GM12892 (cell line): Measurements from ENCODE around the gene MCOLN2. TPM values are rescaled to one million over a fixed set of nuclear protein-coding genes. Genes with fewer than 3 reads are reported as not detected.
"Not testable (repeated sequence)": the region's sequence is repeated elsewhere in the genome, so short reads cannot be mapped to it uniquely, and the experiment has no call there.

Experiments
- DNase-seq: peaks from one replicate; pipeline ENCODE4 v3.0.0; 2011; ENCODE audit not compliant: insufficient read length
- FAIRE-seq: peaks from 2 replicates; lab custom pipeline; 2011; peaks lifted over from hg19 to GRCh38; lab: Jason Lieb, UNC
- POLR2A ChIP-seq: IDR thresholded peaks from 2 replicates; pipeline ENCODE4 v1.6.1; 2011; ENCODE audit warnings: low read depth, low read length, control low read depth
- POLR2AphosphoS5 ChIP-seq: IDR thresholded peaks from 2 replicates; pipeline ENCODE4 v1.6.1; 2011; ENCODE audit warnings: low read depth, low read length, control low read depth
- TAF1 ChIP-seq: IDR thresholded peaks from 2 replicates; pipeline ENCODE4 v1.6.1; 2011; ENCODE audit warnings: low read depth, mild to moderate bottlenecking, control low read depth, low read length, borderline replicate concordance
- polyA plus RNA-seq: library from polyadenylated mRNA; unstranded; fragments of >200 nt; gene quantifications from one replicate; pipeline ENCODE4 v1.2.1, GENCODE V29; 2012; ENCODE audit warnings: missing spikeins, inconsistent platforms; ENCODE audit not compliant: missing spikeins

Gene MCOLN2
- polyA plus RNA-seq = 119 TPM

GRCh38 chr1:84996846-84997666 lies at the start of gene MCOLN2:
Gene MCOLN2 (minus strand): TSS chr1:84997113. CDS start chr1:84996872, 241 bp downstream.
- FAIRE-seq (no peak), DNase-seq (peak; percentile 57)
- TF ChIP-seq TAF1 (peak; percentile 81), POLR2AphosphoS5 (no peak; the same call in none of the 2 replicates), POLR2A (peak; percentile 75; the same call in 1 of the 2 replicates)

- DNase-seq (no peak), FAIRE-seq (no peak)
- no peak for TF ChIP-seq TAF1
- no peak for TF ChIP-seq POLR2AphosphoS5
- TF ChIP-seq POLR2A = no peak
These were observed 45.5 kb upstream of the MCOLN2 start for GRCh38 chr1:85042413-85042812.

- TF ChIP-seq POLR2A (no peak), POLR2AphosphoS5 (no peak), TAF1 (no peak)
- DNase-seq = no peak
- FAIRE-seq = no peak
These were observed 44.9 kb upstream of the MCOLN2 start for GRCh38 chr1:85041793-85042192.

- FAIRE-seq (no peak), DNase-seq (no peak)
These were observed 36.3 kb upstream of the MCOLN2 start for GRCh38 chr1:85033221-85033620.

GRCh38 chr1:85030536-85030935 lies 33.6 kb upstream of the MCOLN2 start:
- TF ChIP-seq TAF1 (no peak), POLR2AphosphoS5 (no peak), POLR2A (no peak)
- FAIRE-seq (no peak), DNase-seq (no peak)

More at GRCh38 chr1:85033221-85033620, 36.3 kb upstream of the MCOLN2 start:
- TF ChIP-seq TAF1 (no peak), POLR2A (no peak), POLR2AphosphoS5 (no peak)

GRCh38 chr1:85028151-85028550 lies 31.2 kb upstream of the MCOLN2 start:
- TF ChIP-seq POLR2A = no peak
- no peak for TF ChIP-seq TAF1
- TF ChIP-seq POLR2AphosphoS5 = no peak
- DNase-seq (no peak), FAIRE-seq (no peak)

GRCh38 chr1:85027242-85027983 lies 30.5 kb upstream of the MCOLN2 start:
- no peak for DNase-seq
- TF ChIP-seq TAF1 (no peak), POLR2AphosphoS5 (no peak), POLR2A (no peak)
- peak; percentile 73 for FAIRE-seq

- TF ChIP-seq TAF1 = no peak
- no peak for TF ChIP-seq POLR2A
- no peak for TF ChIP-seq POLR2AphosphoS5
- peak; percentile 14 for FAIRE-seq
These were observed 29.0 kb upstream of the MCOLN2 start for GRCh38 chr1:85025940-85026339.

GRCh38 chr1:85024736-85025135 lies 27.8 kb upstream of the MCOLN2 start:
- DNase-seq (no peak), FAIRE-seq (no peak)
- no peak for TF ChIP-seq TAF1
- no peak for TF ChIP-seq POLR2AphosphoS5
- no peak for TF ChIP-seq POLR2A

More at GRCh38 chr1:85025940-85026339, 29.0 kb upstream of the MCOLN2 start:
- DNase-seq = no peak

- no peak for TF ChIP-seq TAF1
- TF ChIP-seq POLR2A = no peak
- no peak for TF ChIP-seq POLR2AphosphoS5
- FAIRE-seq (no peak), DNase-seq (no peak)
These were observed 25.8 kb upstream of the MCOLN2 start for GRCh38 chr1:85022700-85023099.

- no peak for DNase-seq
- FAIRE-seq = no peak
- TF ChIP-seq POLR2A (no peak), TAF1 (no peak), POLR2AphosphoS5 (no peak)
These were observed 23.1 kb upstream of the MCOLN2 start for GRCh38 chr1:85019994-85020393.

GRCh38 chr1:85015826-85016225 lies 18.9 kb upstream of the MCOLN2 start:
- no peak for DNase-seq
- TF ChIP-seq POLR2AphosphoS5 (no peak), POLR2A (no peak), TAF1 (no peak)
- FAIRE-seq = no peak

GRCh38 chr1:85005641-85006040 lies 8.7 kb upstream of the MCOLN2 start:
- not testable (repeated sequence) for DNase-seq, FAIRE-seq
